Pancreas (tissue), 10 donors: ENCODE results near the gene SVIP. TPM values are rescaled to one million over a fixed set of nuclear protein-coding genes. Genes with fewer than 3 reads are reported as not detected.
A peak's percentile ranks its signal among the peaks of the same experiment; 100 is the strongest.

Experiments
- ATAC-seq, 4 donors: fragments of 200-7000 bp; cut with Tn5 transposase; one replicate each; pipeline versions ENCODE4 v1.8.0 to v1.9.1; 2020; ENCODE audit warnings: mild to moderate bottlenecking in 4 of 4, moderate library complexity in 4 of 4
- DNase-seq, 6 donors: peaks; one replicate each; pipeline ENCODE4 v3.0.0-alpha.2; 2020
- FAIRE-seq: peaks from 2 replicates; lab custom pipeline; 2012; peaks lifted over from hg19 to GRCh38; lab: Jason Lieb, UNC
- H3K27ac ChIP-seq, 4 donors: fragments of 200-600 bp; sonication (generic); 1 replicate in 3 of 4; 2 replicates in 1 of 4; pipeline versions ENCODE4 v1.5.0 to v1.8.0; 2020
- H3K27me3 ChIP-seq, 4 donors: fragments of 200-600 bp; one replicate each; pipeline ENCODE4 v1.8.0; 2021
- H3K36me3 ChIP-seq, 3 donors: fragments of 200-600 bp; sonication (generic) in 1 of 3; one replicate each; pipeline versions ENCODE4 v1.5.0 to v1.8.0; 2020 to 2021
- H3K4me1 ChIP-seq, 3 donors: fragments of 200-600 bp; one replicate each; pipeline ENCODE4 v1.8.0; 2021
- H3K4me3 ChIP-seq, 4 donors: fragments of 200-600 bp; sonication (generic) in 2 of 4; one replicate each; pipeline versions ENCODE4 v1.5.0 to v1.8.0; 2020 to 2021
- H3K9me3 ChIP-seq, 4 donors: fragments of 200-600 bp; one replicate each; pipeline ENCODE4 v1.8.0; 2021
- CTCF ChIP-seq, 4 donors: fragments of 200-600 bp; sonication (generic) in 3 of 4; IDR thresholded peaks; one replicate each; pipeline versions ENCODE4 v1.5.0 to v1.8.0; 2021; ENCODE audit warnings: antibody characterized with exemption in 4 of 4
- WGBS, 2 donors: extraction: QIAGEN DNeasy Blood & Tissue Kit; methylation state at CpG; one replicate each; pipeline ENCODE4 v1.1.7; 2013; 5-methylcytosine and 5-hydroxymethylcytosine counted together
- intact Hi-C, 3 donors: fragments of 100-400 bp; cut with DNase I; formaldehyde crosslinking; loops; one replicate each; pipeline versions ENCODE4 v1.11.1 to v1.14.2; 2022
- polyA plus RNA-seq, 2 donors: library from polyadenylated mRNA; stranded (reverse); fragments of 200-250 nt; gene quantifications; one replicate each; pipeline ENCODE4 v1.2.3, GENCODE V29; 2013
- total RNA-seq, 6 donors: library from RNA; stranded (reverse); fragmentation: NEBNext Ultra II Directional in 4 of 6; extraction: Animal tissue kit (Norgen Biotek cat#: 25700) in 4 of 6; gene quantifications; one replicate each; pipeline versions ENCODE4 v1.2.1 to v1.2.4, GENCODE V29; 2021 to 2023
- donor health status: healthy with polysubstance abuse.
- donor health status: DM: no; HTN: no; CAD: no; lungs with moderate emphysema.
- donor health status: DM: no; HTN: no; CAD: no.
- donor health status: control.
- donor health status: control.
- donor health status: Bipolar disorder and iron deficiency.
- donor health status: DM: yes; HTN: yes; CAD: no.
- donor health status: DM: no; HTN: no; CAD: no.
- donor health status: DM: no; HTN: no; CAD: no.
- donor health status: DM: yes; HTN: yes; CAD: no.

The SVIP gene
- total and polyA plus RNA-seq, 8 donors, result 8.8 to 20.6 (median 15.2) TPM

GRCh38 chr11:22808571-22809197 lies 20.9 kb downstream of the SVIP start:
- Histone ChIP-seq H3K36me3 (no peaks in the 10 kb centered on the region), H3K4me3 (no peak overlapping the region), H3K4me1 (peaks cover 0 to 8% (median 0%) of the 10 kb centered on the region in 3 donors), H3K27me3 (no peaks in the 10 kb centered on the region), H3K9me3 (no peaks in the 10 kb centered on the region), H3K27ac (peak overlapping the region in 1 of 4 donors; percentile 6)
- no peak for TF ChIP-seq CTCF (IDR thresholded peaks at IDR 0.05)
- ATAC-seq, result no peak
- WGBS, 2 donors, result 92 to 93% methylated on average over 3 of the region's 3 CpGs
- no peak for DNase-seq
- intact Hi-C loops, result no loop called here
- FAIRE-seq, result no peak

- FAIRE-seq, result no peak
- TF ChIP-seq CTCF (IDR thresholded peaks at IDR 0.05), result no peak
- peak overlapping the region in 1 of 4 donors; percentile 6 for H3K27ac ChIP-seq
Measured at GRCh38 chr11:22807855-22808570, 21.6 kb downstream of the SVIP start.

GRCh38 chr11:22807391-22807790 lies 22.2 kb downstream of the SVIP start:
- H3K36me3 ChIP-seq, result no peaks in the 10 kb centered on the region
- FAIRE-seq (no peak), DNase-seq (no peak), ATAC-seq (no peak)
- H3K9me3 ChIP-seq, result no peaks in the 10 kb centered on the region
- 88 to 90% methylated on average over 2 of the region's 2 CpGs for WGBS, 2 donors
- H3K27me3 ChIP-seq, result no peaks in the 10 kb centered on the region
- no peak overlapping the region for H3K4me3 ChIP-seq
- no peak overlapping the region for H3K27ac ChIP-seq
- intact Hi-C loops, result no loop called here
- peaks cover 0 to 8% (median 0%) of the 10 kb centered on the region in 3 donors for H3K4me1 ChIP-seq
- no peak for TF ChIP-seq CTCF (IDR thresholded peaks at IDR 0.05)

More at GRCh38 chr11:22807855-22808570, 21.6 kb downstream of the SVIP start:
- Histone ChIP-seq H3K27me3 (no peaks in the 10 kb centered on the region), H3K4me3 (no peak overlapping the region), H3K9me3 (no peaks in the 10 kb centered on the region), H3K4me1 (peaks cover 0 to 8% (median 0%) of the 10 kb centered on the region in 3 donors), H3K36me3 (no peaks in the 10 kb centered on the region)
- ATAC-seq (peak in 3 of 4 donors; percentile 44 to 66 (median 47)), DNase-seq (no peak)
- WGBS, 2 donors, result 87 to 91% methylated on average over 2 of the region's 2 CpGs
- intact Hi-C loops, result no loop called here

- peaks cover 0 to 2% (median 0%) of the 10 kb centered on the region in 3 donors for H3K4me1 ChIP-seq
- no peak for TF ChIP-seq CTCF (IDR thresholded peaks at IDR 0.05)
- intact Hi-C loops, result no loop called here
- 89 to 97% methylated on average over 4 of the region's 4 CpGs for WGBS, 2 donors
- H3K4me3 ChIP-seq, result no peak overlapping the region
- no peak for DNase-seq
- H3K36me3 ChIP-seq, result no peaks in the 10 kb centered on the region
- no peak for FAIRE-seq
- no peaks in the 10 kb centered on the region for H3K9me3 ChIP-seq
- ATAC-seq, result no peak
- H3K27me3 ChIP-seq, result no peaks in the 10 kb centered on the region
- no peak overlapping the region for H3K27ac ChIP-seq
Measured at GRCh38 chr11:22802861-22803260, 26.7 kb downstream of the SVIP start.

- Histone ChIP-seq H3K4me3 (no peak overlapping the region), H3K4me1 (no peaks in the 10 kb centered on the region), H3K27me3 (no peaks in the 10 kb centered on the region), H3K27ac (no peak overlapping the region), H3K36me3 (no peaks in the 10 kb centered on the region), H3K9me3 (no peaks in the 10 kb centered on the region)
- no peak for ATAC-seq
- no peak for TF ChIP-seq CTCF (IDR thresholded peaks at IDR 0.05)
- intact Hi-C loops, result no loop called here
- 89 to 91% methylated on average over 5 of the region's 5 CpGs for WGBS, 2 donors
- no peak for DNase-seq
- no peak for FAIRE-seq
Measured at GRCh38 chr11:22800482-22800881, 29.1 kb downstream of the SVIP start.
